NCI-H2227 (cell line): ENCODE data around the gene R3HDM2.
"Not testable (repeated sequence)": the region's sequence is repeated elsewhere in the genome, so short reads cannot be mapped to it uniquely, and the experiment has no call there.

Source experiments
- DNase-seq: peaks from one replicate; lab custom pipeline; 2025; ENCODE audit not compliant: unreplicated experiment; lab: John Stamatoyannopoulos, UW

The R3HDM2 gene

DNA sequence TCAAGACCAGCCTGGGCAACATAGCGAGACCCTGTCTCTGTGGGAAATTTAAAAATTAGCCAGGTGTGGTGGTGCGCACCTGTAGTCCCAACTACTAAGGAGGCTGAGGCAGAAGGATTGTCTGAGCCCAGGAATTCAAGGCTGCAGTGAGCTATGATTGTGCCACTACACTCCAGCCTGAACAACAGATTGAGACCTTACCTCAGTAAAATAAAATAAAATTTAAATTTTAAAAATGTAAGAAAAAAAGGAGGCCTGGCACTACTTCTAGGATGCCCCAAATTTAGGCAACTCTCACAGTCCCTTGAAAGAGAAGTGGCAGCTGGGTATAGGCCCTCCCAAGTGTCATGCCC lies 23.3 kb upstream of the R3HDM2 start:
- DNase-seq = no peak

DNA sequence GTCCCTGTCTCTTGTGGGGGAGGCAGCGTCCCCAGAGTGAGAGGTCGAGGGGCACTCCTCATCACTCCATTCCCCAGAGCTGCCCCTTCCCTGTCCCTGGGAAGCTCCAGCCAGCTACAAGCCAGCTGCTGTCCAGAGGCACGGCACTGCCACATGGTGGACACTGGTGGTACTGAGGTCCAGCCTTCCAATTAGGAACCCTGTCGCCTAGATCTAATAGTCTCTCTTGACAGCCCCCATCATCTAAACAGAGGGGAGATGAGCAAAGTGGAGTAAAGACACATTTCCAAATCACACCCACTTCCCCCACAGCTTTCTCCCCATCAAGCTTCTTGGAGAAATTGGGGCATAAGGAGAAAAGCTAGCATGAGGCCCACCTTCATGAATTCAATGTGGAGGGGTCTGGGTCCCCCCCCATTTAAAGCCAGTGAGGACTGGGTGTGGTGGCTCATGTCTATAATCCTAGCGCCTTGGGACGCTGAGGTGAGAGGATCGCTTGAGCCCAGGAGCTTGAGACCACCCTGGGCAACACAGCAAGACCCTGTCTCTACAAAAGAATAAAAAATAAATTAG lies 22.2 kb upstream of the R3HDM2 start:
- DNase-seq = peak; percentile 75

DNA sequence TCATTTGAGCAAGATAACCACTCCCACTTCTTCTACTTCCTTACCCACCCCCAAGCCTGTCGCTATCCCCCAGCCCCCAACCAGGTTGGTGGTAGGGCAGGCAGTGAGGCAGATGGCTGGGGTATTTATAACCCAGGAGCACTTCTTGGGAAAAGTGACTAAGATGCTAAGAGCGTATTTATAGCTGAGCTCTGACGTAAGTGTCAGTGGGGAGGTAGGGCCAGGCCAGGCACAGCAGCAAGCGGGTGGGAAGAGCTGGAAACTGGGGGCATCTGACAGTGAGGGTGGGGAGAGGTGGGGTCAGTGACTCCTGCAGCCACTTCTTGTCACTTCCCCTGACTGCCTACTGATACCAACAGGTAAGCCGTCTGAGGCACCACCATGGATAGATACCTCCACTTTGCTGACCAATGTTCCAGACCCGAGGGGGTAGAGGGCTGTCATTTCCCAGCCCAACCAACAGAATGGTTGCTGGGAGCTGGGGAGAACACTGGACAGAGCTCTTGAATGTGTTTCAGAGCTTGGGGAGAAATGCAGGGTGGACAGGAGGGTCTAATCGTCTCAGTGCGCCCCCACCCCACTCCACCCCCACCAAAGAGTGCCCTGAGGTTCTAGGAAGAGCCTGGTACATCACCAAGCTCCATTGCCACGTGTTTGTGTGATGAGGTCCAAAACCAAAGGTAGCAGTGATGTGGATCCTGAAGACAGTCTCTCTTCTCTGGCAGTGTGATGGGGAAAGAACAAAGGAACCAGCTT lies 21.5 kb upstream of the R3HDM2 start:
- DNase-seq = peak; percentile 24

DNA sequence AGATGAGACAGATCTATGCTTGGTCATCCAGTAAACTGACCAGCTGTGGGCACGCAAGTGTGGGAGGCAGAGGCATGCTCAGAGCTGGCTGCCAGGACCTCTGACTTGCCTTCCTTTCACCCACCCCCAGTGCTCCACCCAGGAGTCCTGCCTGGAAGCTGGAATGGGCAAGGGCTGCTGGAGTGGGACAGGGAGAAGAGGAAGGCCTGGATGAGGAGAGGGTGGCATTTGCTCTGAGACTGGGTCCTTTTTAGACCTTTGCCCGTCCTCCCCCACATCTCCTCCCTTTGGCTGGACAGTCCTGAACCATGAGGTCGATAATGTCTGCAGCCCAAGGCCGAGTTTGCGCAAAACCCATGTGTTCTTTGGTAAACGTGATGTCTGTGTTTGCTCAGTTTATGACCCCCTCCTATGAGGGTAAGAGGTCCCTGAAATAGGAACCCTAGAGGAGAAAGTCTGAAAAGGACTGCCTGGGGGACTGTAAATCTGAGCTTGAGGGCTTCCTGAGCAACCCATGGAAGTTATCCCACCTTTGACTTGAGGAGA lies 20.5 kb upstream of the R3HDM2 start:
- no peak for DNase-seq

DNA sequence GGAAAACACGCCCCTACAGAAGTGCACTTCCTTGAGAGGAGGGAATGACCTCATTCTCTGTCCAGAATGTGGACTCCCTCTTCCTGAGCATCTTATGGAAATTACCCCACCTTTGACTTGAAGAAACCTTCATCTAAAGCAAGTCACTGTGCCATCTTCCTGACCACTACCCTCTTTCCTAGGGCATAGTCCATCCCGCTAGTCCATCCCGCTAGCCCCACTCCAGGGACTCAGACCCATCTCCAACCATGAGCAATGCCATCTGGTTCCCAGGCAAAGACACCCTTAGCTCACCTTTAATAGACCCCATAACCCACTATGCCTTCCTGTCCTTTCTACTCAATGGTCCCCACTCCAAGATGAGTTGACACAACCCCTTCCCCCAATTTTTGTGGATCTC lies 19.2 kb upstream of the R3HDM2 start:
- DNase-seq = no peak

DNA sequence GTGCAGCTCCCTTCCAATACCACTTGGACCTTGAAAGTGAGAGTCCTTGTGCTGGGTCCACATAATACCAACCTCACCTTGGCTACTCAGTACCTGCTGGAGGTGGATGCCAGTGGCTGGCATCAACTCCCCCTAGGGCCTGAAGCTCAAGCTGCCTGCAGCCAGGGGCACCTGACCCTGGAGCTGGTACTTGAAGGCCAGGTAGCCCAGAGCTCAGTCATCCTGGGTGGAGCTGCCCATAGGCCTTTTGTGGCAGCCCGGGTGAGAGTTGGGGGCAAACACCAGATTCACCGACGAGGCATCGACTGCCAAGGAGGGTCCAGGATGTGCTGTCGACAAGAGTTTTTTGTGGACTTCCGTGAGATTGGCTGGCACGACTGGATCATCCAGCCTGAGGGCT lies 18.5 kb upstream of the R3HDM2 start:
- no peak for DNase-seq

DNA sequence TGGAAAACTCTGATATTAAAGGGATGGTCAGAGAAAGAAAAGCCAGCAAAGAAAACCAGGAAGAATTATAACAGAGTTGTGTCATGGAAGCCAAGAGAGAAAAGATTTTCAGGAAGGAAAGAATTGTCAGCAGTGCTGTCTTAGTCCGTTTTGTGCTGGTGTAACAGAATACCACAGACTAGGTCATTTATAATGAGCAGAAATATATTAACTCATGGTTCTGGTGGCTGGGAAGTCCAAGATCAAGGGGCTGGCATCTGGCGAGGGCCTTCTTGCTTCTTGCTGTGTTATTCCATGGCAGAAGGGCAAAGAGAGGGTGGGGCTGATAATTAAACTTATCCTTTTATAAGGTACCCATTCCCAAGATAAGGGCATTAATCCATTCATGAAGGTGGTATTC lies 17.8 kb upstream of the R3HDM2 start:
- DNase-seq = no peak

DNA sequence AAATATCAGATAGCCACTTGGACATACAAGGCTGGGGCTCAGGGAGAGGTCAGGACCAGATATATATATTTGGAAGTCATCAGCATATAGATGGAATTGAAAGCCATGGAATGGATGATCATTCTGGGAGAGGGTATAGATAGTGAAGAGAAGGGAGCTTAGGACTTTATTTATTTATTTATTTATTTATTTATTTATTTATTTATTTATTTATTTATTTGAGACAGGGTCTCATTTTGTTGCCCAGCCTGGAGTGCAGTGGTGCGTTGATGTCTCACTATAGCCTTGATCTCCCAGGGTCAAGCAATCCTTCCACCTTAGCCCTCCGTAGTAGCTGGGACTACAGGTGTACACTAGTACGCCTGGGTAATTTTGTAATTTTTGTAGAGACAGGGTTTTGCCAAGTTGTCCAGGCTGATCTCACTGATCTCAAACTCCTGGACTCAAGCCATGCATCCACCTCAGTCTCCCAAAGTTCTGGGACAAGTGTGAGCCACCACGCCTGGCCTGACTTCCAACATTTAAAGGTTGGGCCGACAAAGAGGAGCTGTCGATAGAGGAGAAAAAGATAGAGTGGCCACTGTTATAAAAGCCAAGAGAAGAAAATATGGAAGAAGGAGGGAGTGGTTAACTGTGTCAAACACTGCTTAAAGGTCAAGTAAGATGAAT lies 15.6 kb upstream of the R3HDM2 start:
- DNase-seq = no peak

DNA sequence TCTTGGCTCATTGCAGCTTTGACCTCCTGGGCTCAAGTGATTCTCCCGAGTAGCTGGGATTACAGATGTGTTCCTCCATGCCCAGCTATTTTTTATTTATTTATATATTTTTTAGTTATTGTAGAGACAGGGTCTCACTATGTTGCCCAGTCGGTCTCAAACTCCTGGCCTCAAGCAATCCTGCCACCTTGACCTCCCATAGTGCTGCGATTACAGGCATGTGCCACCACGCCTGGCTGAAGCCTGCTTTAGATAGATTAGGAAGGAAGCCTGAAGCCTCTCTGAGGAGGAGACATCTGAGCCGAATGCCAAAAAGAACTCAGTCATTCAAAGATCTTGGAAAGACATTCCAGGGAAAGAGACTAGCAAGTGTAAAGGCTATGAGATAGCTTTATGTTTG lies 13.9 kb upstream of the R3HDM2 start:
- no peak for DNase-seq

DNA sequence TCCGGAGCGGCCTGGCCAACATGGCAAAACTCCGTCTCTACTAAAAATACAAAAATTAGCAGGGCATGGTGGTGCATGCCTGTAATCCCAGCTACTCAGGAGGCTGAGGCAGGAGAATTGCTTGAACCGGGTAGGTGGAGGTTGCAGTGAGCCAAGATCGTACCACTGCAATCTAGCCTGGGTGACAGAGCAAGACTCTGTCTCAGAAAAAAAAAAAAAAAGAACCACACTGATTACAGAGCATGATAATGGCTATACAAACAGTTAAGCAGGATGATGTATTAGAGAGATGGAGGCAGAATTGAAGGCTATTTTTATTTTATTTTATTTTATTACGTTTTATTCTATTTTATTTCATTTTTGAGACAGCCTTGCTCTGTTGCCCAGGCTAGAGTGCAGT lies 13.5 kb upstream of the R3HDM2 start:
- DNase-seq = not testable (repeated sequence)

DNA sequence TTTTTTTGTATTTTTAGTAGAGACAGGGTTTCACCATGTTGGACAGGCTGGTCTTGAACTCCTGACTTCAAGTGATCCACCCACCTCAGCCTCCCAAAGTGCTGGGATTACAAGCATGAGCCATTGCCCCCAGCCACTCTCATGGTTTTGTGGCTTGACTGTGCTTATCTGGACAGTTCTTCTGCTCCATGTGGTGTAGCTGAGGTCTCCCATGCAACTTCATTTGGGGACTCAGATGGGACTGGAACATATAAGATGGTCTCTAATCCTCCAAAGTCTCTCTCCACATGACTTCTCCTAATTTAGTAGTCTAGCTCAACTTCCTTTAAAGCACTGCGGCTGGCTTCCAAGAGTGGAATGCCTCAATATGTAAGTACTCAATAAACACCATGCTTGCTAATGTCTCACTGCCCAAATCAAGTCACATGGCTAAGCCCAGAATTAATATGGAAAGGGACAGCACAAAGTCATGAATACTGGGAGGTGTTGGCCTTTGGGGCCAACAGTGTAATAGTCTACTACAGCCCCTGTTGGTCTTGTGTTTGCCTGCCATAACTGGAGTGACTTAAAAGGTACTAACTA lies 11.1 kb upstream of the R3HDM2 start:
- DNase-seq = no peak

DNA sequence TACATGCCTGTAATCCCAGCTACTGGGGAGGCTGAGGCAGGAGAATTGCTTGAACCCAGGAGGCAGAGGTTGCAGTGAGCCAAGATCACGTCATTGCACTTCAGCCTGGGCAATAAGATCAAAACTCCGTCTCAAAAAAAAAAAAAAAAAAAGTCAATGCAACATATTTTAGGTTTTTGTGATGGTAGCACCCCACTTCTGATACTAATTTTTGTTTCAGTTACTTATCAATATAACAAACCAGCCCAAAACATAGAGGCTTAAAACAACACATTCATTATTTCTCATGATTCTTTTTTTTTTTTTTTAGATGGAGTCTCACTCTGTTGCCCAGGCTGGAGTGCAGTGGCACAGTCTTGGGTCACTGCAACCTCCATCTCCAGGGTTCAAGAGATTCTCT lies 10.6 kb upstream of the R3HDM2 start:
- not testable (repeated sequence) for DNase-seq

DNA sequence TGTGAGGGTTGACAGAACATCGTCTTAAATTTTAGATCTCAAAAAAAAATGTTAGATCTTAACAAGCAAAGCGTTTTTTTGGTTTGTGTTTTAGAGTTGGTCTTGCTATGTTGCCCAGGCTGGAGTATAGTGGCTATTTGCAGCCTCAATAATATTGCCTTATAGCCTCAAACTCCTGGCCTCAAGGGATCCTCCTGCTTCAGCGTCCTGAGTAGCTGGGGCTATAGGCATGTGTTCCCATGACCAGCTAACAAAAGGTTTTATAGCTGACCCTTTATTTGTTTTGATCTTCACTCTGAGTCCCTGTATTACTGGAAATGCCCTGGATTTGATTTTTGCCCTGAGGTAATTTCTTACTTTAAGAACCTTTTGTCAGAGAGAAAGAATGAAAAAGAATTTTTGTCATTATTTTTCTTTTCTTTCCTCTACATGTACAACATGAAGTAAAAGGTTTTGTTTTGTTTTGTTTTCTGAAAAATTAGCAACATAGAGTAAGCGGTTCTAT lies 9.0 kb upstream of the R3HDM2 start:
- DNase-seq = no peak

DNA sequence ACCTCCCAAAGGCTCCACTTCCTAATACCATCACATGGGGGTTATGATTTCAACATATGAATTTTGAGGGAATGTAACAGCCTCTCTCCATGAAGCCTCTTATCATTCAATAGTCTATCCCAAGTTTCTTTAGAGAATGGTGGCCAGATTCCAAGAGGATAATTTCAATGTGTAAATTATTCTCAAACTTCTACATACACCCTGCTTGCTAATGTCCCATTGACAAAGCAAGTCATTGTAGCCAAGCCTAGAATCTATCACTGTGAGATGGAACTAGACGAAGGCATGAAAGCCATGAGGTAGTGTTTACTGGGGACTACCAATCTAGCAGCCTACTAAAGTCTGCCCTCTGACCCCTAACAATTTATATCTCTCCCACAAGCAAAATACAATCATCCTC lies 7.6 kb upstream of the R3HDM2 start:
- DNase-seq = no peak

DNA sequence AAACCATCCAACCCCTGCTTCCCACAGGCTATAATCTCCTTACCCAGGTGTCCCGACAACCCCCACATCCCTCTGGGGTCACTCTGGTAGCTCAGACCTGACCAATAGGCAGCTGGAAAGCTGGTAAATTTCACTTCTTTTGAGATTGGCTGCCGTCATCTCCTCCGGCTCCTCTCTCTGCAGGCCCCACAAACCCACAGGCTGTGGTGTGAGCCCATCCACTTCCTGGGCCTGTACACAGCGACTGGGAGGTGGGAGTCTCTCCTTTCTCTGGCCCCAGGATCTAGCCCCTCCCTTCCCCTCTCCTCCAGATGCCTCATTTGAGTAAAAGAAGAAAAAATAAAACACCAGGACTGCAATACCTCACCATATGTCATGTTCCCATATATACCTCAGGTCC lies 4.5 kb upstream of the R3HDM2 start:
- no peak for DNase-seq

DNA sequence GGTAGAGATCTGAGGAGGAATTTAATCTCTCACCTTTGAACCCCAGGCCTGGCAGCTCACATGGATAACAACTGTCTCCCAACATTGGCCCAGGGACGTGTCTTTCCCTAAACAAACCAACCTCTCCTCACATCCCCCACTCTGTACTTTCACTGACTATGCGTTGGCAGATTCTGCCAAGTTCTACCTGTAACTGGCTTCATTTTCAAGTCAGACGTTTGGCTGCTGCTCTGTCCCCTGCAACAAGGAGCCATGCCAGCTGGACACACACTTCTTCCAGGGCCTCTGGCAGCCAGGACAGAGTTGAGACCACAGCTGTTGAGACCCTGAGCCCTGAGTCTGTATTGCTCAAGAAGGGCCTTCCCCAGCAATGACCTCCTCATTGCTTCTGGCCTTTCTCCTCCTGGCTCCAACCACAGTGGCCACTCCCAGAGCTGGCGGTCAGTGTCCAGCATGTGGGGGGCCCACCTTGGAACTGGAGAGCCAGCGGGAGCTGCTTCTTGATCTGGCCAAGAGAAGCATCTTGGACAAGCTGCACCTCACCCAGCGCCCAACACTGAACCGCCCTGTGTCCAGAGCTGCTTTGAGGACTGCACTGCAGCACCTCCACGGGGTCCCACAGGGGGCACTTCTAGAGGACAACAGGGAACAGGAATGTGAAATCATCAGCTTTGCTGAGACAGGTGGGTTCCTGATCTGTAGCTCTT lies 3.8 kb upstream of the R3HDM2 start, which contains the start of gene INHBC:
TSS of gene INHBC (plus strand) at position 268 of the 707 bp plus-strand sequence. CDS start at position 371, 103 bp downstream.
- no peak for DNase-seq

DNA sequence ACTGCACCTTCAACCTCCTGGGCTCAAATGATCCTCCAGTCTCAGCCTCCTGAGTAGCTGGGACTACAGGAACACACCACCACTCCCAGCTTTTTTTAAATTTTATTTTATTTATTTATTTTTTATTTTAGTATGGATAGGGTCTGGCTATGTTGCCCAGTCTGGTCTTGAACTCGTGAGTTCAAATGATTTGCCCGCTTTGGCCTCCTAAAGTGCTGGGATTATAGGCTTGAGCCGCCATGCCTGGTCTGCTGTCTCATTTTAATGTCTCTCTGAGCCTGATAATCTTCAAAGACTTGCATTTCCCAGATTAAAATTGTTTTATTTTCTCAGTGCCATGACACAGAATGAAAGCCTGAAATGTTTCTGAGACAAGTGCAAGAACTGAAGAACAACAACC lies 2.5 kb upstream of the R3HDM2 start:
- no peak for DNase-seq

DNA sequence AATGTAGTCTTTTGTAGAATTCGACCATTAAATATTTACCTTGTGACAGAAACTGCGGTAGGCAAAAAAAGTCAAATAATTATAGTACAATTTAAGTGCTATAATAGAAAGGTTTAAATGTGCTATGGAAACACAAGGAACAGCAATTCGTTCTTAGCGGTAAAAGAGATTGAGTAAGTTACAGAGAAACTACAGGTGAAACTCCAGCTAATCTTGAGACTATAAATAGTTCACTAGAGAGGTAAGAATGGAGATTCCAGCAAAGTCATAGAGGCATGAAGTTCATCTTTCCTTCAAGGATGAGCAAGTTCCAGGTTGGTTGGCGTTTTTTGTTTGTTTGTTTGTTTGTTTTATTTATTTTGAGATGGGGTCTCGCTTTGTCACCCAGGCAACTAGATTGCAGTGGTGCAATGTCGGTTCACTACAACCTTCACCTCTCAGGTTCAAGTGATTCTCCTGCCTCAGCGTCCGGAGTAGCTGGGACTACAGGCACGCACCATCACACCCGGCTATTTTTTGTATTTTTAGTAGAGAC lies 878 bp upstream of the R3HDM2 start:
- no peak for DNase-seq

DNA sequence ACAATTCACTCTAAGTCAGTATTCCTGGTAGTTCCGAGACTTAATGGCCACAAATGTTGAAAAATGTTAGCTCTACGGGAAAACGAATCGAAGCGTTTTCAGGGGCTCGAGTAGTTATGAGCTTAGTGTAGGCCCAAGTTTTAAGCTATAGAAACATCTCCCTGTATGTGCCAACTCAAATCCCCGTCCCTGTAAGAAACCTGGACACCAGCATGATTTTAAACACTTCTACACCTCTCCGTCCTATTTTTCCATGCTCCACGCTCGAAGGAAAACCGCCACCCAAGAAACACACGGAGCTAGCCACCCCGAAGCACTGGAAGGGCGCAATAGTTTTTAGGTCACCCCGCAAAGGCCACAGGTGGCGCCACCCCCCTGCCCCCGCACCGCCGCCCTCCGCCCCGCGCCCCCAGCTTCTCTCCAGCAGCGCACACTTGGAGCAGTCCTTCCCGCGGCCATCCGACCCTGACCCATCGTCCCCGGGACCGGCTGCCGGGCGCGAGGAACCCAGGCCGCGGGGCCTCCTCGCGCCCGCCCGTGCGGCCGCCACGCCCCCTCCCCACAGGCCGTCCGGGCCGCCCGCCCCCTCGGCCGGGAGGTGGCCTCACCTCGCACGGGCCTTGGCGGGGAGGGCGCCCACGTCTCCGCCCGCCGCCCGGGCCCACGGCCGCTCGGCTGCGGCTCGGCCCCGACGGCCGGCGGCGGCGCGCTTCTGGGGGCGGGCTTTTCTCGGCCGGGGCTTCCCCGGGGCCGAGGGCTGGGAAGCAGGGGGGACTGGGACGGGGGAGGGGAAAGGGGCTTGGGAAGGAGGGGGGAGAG lies 522 bp downstream of the R3HDM2 start:
- peak; percentile 31 for DNase-seq
